Parathyroid adenoma (tissue), 2 donors: ENCODE results near the gene TGFB2.
"Not testable (repeated sequence)": the region's sequence is repeated elsewhere in the genome, so short reads cannot be mapped to it uniquely, and the experiment has no call there.

Experiments used
- H2AFZ ChIP-seq: fragments of 300-600 bp; sonication (generic); one replicate; pipeline ENCODE4 v1.7.0; 2017; ENCODE audit warnings: antibody characterized with exemption, mild to moderate bottlenecking
- H3K27ac ChIP-seq: fragments of 300-600 bp; sonication (generic); one replicate; pipeline ENCODE4 v1.7.0; 2017
- H3K27me3 ChIP-seq: fragments of 300-600 bp; sonication (generic); one replicate; pipeline ENCODE4 v1.7.0; 2017; ENCODE audit warnings: low read length; ENCODE audit not compliant: control insufficient read depth, insufficient read depth
- H3K36me3 ChIP-seq: fragments of 300-600 bp; sonication (generic); one replicate; pipeline ENCODE4 v1.7.0; 2017; ENCODE audit warnings: low read length; ENCODE audit not compliant: control insufficient read depth, insufficient read depth
- H3K4me1 ChIP-seq: fragments of 300-600 bp; sonication (generic); one replicate; pipeline ENCODE4 v1.7.0; 2017; ENCODE audit warnings: control low read depth
- H3K4me2 ChIP-seq: fragments of 300-600 bp; sonication (generic); one replicate; pipeline ENCODE4 v1.7.0; 2017; ENCODE audit warnings: low read length
- H3K4me3 ChIP-seq: fragments of 300-600 bp; sonication (generic); one replicate; pipeline ENCODE4 v1.7.0; 2017; ENCODE audit warnings: low read depth, low read length
- H3K79me2 ChIP-seq: fragments of 300-600 bp; sonication (generic); one replicate; pipeline ENCODE4 v1.7.0; 2017; ENCODE audit warnings: control low read depth
- H3K9ac ChIP-seq: fragments of 300-600 bp; sonication (generic); one replicate; pipeline ENCODE4 v1.7.0; 2017; ENCODE audit warnings: mild to moderate bottlenecking
- H3K9me3 ChIP-seq: fragments of 300-600 bp; sonication (generic); one replicate; pipeline ENCODE4 v1.7.0; 2017; ENCODE audit warnings: low read length; ENCODE audit not compliant: control insufficient read depth
- CTCF ChIP-seq: fragments of 300-600 bp; sonication (generic); IDR thresholded peaks from one replicate; pipeline ENCODE4 v1.7.0; 2017; ENCODE audit warnings: antibody characterized with exemption, mild to moderate bottlenecking
- donor health status: primary hyperparathyroidism.

Gene TGFB2

GRCh38 chr1:218317061-218317460 lies 28.1 kb upstream of the TGFB2 start:
- Histone ChIP-seq H3K4me1 (no peaks in the 10 kb centered on the region), H2AFZ (no peak overlapping the region), H3K27ac (no peak overlapping the region), H3K4me2 (no peak overlapping the region), H3K36me3 (no peaks in the 10 kb centered on the region), H3K9ac (no peak overlapping the region), H3K9me3 (no peaks in the 10 kb centered on the region), H3K27me3 (no peaks in the 10 kb centered on the region), H3K79me2 (no peaks in the 10 kb centered on the region), H3K4me3 (no peak overlapping the region)
- TF ChIP-seq CTCF, result no peak

GRCh38 chr1:218320182-218320581 lies 25.0 kb upstream of the TGFB2 start:
- H3K4me3 ChIP-seq, H3K36me3 ChIP-seq, H3K27ac ChIP-seq, H3K79me2 ChIP-seq, H3K9ac ChIP-seq, H3K9me3 ChIP-seq, H3K27me3 ChIP-seq, H3K4me1 ChIP-seq, H3K4me2 ChIP-seq, H2AFZ ChIP-seq: not testable (repeated sequence)

GRCh38 chr1:218322762-218323161 lies 22.4 kb upstream of the TGFB2 start:
- no peak overlapping the region for H2AFZ ChIP-seq
- H3K9ac ChIP-seq, result no peak overlapping the region
- H3K4me2 ChIP-seq, result no peak overlapping the region
- H3K36me3 ChIP-seq, result no peaks in the 10 kb centered on the region
- no peak for TF ChIP-seq CTCF
- no peaks in the 10 kb centered on the region for H3K79me2 ChIP-seq
- H3K27me3 ChIP-seq, result no peaks in the 10 kb centered on the region
- H3K27ac ChIP-seq, result no peak overlapping the region
- H3K4me3 ChIP-seq, result no peak overlapping the region
- no peaks in the 10 kb centered on the region for H3K9me3 ChIP-seq
- H3K4me1 ChIP-seq, result no peaks in the 10 kb centered on the region

GRCh38 chr1:218323568-218324225 lies 21.4 kb upstream of the TGFB2 start:
- Histone ChIP-seq H3K36me3 (no peaks in the 10 kb centered on the region), H3K9me3 (no peaks in the 10 kb centered on the region), H3K27me3 (no peaks in the 10 kb centered on the region), H3K4me1 (no peaks in the 10 kb centered on the region), H3K79me2 (no peaks in the 10 kb centered on the region), H3K9ac (no peak overlapping the region), H3K27ac (no peak overlapping the region), H3K4me3 (no peak overlapping the region), H3K4me2 (no peak overlapping the region), H2AFZ (no peak overlapping the region)
- TF ChIP-seq CTCF, result no peak

GRCh38 chr1:218324226-218324580 lies 20.9 kb upstream of the TGFB2 start:
- H3K27ac ChIP-seq, result no peak overlapping the region
- H3K9me3 ChIP-seq, result no peaks in the 10 kb centered on the region
- no peaks in the 10 kb centered on the region for H3K27me3 ChIP-seq
- H3K79me2 ChIP-seq, result no peaks in the 10 kb centered on the region
- no peak overlapping the region for H3K9ac ChIP-seq
- no peak for TF ChIP-seq CTCF
- no peak overlapping the region for H2AFZ ChIP-seq
- H3K4me3 ChIP-seq, result no peak overlapping the region
- no peak overlapping the region for H3K4me2 ChIP-seq
- no peaks in the 10 kb centered on the region for H3K4me1 ChIP-seq
- H3K36me3 ChIP-seq, result no peaks in the 10 kb centered on the region
